SU-DHL-6 (cell line): ENCODE measurements around the gene NDUFB3.

ENCODE experiments used
- H2AFZ ChIP-seq: fragments of 200-600 bp; sonication (generic); 2 replicates; pipeline ENCODE4 v1.6.1; 2014; ENCODE audit warnings: low read depth, mild to moderate bottlenecking, moderate library complexity, mixed read lengths, antibody characterized with exemption, low read length; ENCODE audit not compliant: severe bottlenecking
- H3F3A ChIP-seq: fragments of 200-600 bp; shearing (Covaris generic); 2 replicates; pipeline ENCODE4 v1.6.0; 2016; ENCODE audit warnings: antibody characterized with exemption, mild to moderate bottlenecking; ENCODE audit not compliant: insufficient read depth
- H3K27ac ChIP-seq: fragments of 200-600 bp; sonication (generic); 2 replicates; pipeline ENCODE4 v1.5.1; 2016; ENCODE audit warnings: low read depth, mild to moderate bottlenecking, low read length, moderate library complexity, mixed read lengths
- H3K27me3 ChIP-seq: fragments of 200-600 bp; sonication (generic), shearing (Covaris generic); 2 replicates; pipeline ENCODE4 v1.6.0; 2014; ENCODE audit warnings: mild to moderate bottlenecking, low read length
- H3K36me3 ChIP-seq: fragments of 200-600 bp; sonication (generic); 2 replicates; pipeline ENCODE4 v1.6.1; 2014; ENCODE audit warnings: mild to moderate bottlenecking, low read length, mixed read lengths
- H3K4me2 ChIP-seq: fragments of 300-600, 200-600 bp; shearing (Covaris generic), sonication (generic); 2 replicates; pipeline ENCODE4 v1.6.0; 2014; ENCODE audit warnings: low read length, low read depth, mild to moderate bottlenecking; ENCODE audit not compliant: poor library complexity, severe bottlenecking
- H3K4me3 ChIP-seq: fragments of 200-600 bp; sonication (generic); 2 replicates; pipeline ENCODE4 v1.5.1; 2014; ENCODE audit warnings: antibody characterized with exemption, low read length, mild to moderate bottlenecking, mixed read lengths; ENCODE audit not compliant: insufficient read depth, poor library complexity, severe bottlenecking
- H3K79me2 ChIP-seq: fragments of 200-600 bp; sonication (generic); 2 replicates; pipeline ENCODE4 v1.6.1; 2014; ENCODE audit warnings: mild to moderate bottlenecking, low read length, moderate library complexity; ENCODE audit not compliant: insufficient read depth
- H3K9ac ChIP-seq: fragments of 200-600 bp; sonication (generic); 2 replicates; pipeline ENCODE4 v1.7.0; 2014; ENCODE audit warnings: mild to moderate bottlenecking, low read length
- H3K9me2 ChIP-seq: fragments of 200-600 bp; sonication (generic); replicated peaks from 2 replicates; pipeline ENCODE4 v1.6.1; 2014; ENCODE audit warnings: low read length; ENCODE audit not compliant: insufficient read depth
- H3K9me3 ChIP-seq: fragments of 200-600 bp; sonication (generic); 2 replicates; pipeline ENCODE4 v1.6.1; 2014; ENCODE audit warnings: low read length, mixed read lengths; ENCODE audit not compliant: insufficient read depth
- H4K20me1 ChIP-seq: fragments of 200-600 bp; sonication (generic); 2 replicates; pipeline ENCODE4 v1.6.1; 2014; ENCODE audit warnings: low read depth, mild to moderate bottlenecking, antibody characterized with exemption, low read length, moderate library complexity, mixed read lengths
- CTCF ChIP-seq: fragments of 200-600 bp; sonication (generic); IDR thresholded peaks from one replicate; pipeline ENCODE4 v1.5.1; 2017; ENCODE audit warnings: antibody characterized with exemption, mild to moderate bottlenecking, low read length, moderate library complexity; ENCODE audit not compliant: insufficient read depth, poor library complexity, severe bottlenecking
- EZH2phosphoT487 ChIP-seq: fragments of 200-600 bp; sonication (generic), shearing (Covaris generic); conservative IDR thresholded peaks from 2 replicates; pipeline ENCODE4 v1.6.1; 2018; ENCODE audit warnings: mild to moderate bottlenecking, antibody characterized with exemption, low read length, moderate library complexity, mixed read lengths

Gene NDUFB3

GRCh38 chr2:201109186-201109585 lies 37.4 kb downstream of the NDUFB3 start:
- no peaks in the 10 kb centered on the region for H4K20me1 ChIP-seq
- TF ChIP-seq EZH2phosphoT487 (no peak), CTCF (no peak)

GRCh38 chr2:201110615-201111014 lies 38.8 kb downstream of the NDUFB3 start:
- TF ChIP-seq EZH2phosphoT487, result no peak
- no peak for TF ChIP-seq CTCF
- Histone ChIP-seq H3F3A (no peaks in the 10 kb centered on the region), H2AFZ (no peak overlapping the region), H3K9me3 (no peaks in the 10 kb centered on the region), H3K36me3 (no peaks in the 10 kb centered on the region), H3K4me3 (no peak overlapping the region), H3K9ac (no peak overlapping the region), H3K27ac (no peak overlapping the region), H3K27me3 (no peaks in the 10 kb centered on the region), H3K79me2 (no peaks in the 10 kb centered on the region), H3K4me2 (no peak overlapping the region), H3K9me2 (no peaks in the 10 kb centered on the region), H4K20me1 (no peaks in the 10 kb centered on the region)

More at GRCh38 chr2:201109186-201109585, 37.4 kb downstream of the NDUFB3 start:
- Histone ChIP-seq H3F3A (no peaks in the 10 kb centered on the region), H3K27me3 (no peaks in the 10 kb centered on the region), H3K36me3 (no peaks in the 10 kb centered on the region), H3K4me2 (no peak overlapping the region), H3K27ac (no peak overlapping the region), H3K9ac (no peak overlapping the region), H3K79me2 (no peaks in the 10 kb centered on the region), H3K9me2 (no peaks in the 10 kb centered on the region), H2AFZ (no peak overlapping the region), H3K9me3 (no peaks in the 10 kb centered on the region), H3K4me3 (no peak overlapping the region)

- no peaks in the 10 kb centered on the region for H3K27me3 ChIP-seq
- H3K4me2 ChIP-seq, result no peak overlapping the region
- no peaks in the 10 kb centered on the region for H3K9me3 ChIP-seq
- no peaks in the 10 kb centered on the region for H3K9me2 ChIP-seq
- no peak overlapping the region for H3K9ac ChIP-seq
- H3F3A ChIP-seq, result no peaks in the 10 kb centered on the region
- no peak overlapping the region for H2AFZ ChIP-seq
- H3K4me3 ChIP-seq, result no peak overlapping the region
- H3K79me2 ChIP-seq, result no peaks in the 10 kb centered on the region
- no peak for TF ChIP-seq CTCF
- no peak for TF ChIP-seq EZH2phosphoT487
- H4K20me1 ChIP-seq, result no peaks in the 10 kb centered on the region
- no peaks in the 10 kb centered on the region for H3K36me3 ChIP-seq
- no peak overlapping the region for H3K27ac ChIP-seq
Measured at GRCh38 chr2:201111096-201111495, 39.3 kb downstream of the NDUFB3 start.

- H3K36me3 ChIP-seq, result no peaks in the 10 kb centered on the region
- H3K4me3 ChIP-seq, result no peak overlapping the region
- H3F3A ChIP-seq, result peaks cover 15% of the 10 kb centered on the region
- H3K4me2 ChIP-seq, result no peak overlapping the region
- no peak for TF ChIP-seq CTCF
- H3K9ac ChIP-seq, result no peak overlapping the region
- H3K27me3 ChIP-seq, result no peaks in the 10 kb centered on the region
- H3K9me2 ChIP-seq, result no peaks in the 10 kb centered on the region
- no peaks in the 10 kb centered on the region for H3K9me3 ChIP-seq
- no peaks in the 10 kb centered on the region for H3K79me2 ChIP-seq
- H2AFZ ChIP-seq, result no peak overlapping the region
- H3K27ac ChIP-seq, result no peak overlapping the region
- no peaks in the 10 kb centered on the region for H4K20me1 ChIP-seq
Measured at GRCh38 chr2:201114350-201114749, 42.5 kb downstream of the NDUFB3 start.
